ENCODE measurements around the gene ACAN.

ACAN gene

DNA sequence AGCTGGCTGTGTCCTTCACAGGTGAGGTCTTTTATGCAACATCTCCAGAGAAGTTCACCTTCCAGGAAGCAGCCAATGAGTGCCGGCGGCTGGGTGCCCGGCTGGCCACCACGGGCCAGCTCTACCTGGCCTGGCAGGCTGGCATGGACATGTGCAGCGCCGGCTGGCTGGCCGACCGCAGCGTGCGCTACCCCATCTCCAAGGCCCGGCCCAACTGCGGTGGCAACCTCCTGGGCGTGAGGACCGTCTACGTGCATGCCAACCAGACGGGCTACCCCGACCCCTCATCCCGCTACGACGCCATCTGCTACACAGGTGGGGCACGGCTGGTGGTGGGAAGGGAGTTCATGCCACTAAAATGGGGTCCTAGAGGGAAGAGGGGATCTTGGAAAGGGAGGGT, 40.1 kb downstream of the ACAN start:
- DNase-seq (ENCODE audit: low spot score) = no peak

DNA sequence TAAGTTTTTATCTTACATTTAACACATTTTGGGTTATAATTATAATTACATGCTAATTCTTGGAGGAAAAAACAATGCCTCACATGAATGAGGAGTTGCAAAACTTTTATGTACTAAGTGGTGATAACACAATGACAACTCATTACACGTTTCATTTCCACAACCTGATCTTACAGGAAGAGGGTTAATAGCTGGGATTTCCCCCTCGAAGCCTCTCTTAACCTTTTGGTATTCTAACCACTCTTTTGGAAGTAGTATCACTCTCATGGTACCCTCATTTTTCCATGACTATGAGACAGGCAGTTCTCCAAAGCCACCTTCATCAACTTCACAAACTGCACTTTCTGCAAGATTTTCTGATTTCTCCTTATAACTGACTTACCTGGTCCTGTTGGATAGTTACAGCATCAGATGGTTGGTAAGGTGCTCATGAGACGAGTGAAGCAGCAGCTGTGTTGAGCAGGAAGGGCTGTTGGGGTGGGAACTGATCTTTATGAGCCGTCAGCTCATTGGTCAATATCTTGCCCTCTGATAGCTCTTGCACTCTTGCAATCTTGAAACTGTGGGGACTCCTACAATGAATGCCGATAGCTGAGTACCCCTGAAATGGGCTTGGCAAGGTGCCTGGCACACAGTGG, 41.6 kb downstream of the ACAN start:
- no peak for DNase-seq (ENCODE audit: low spot score)

DNA sequence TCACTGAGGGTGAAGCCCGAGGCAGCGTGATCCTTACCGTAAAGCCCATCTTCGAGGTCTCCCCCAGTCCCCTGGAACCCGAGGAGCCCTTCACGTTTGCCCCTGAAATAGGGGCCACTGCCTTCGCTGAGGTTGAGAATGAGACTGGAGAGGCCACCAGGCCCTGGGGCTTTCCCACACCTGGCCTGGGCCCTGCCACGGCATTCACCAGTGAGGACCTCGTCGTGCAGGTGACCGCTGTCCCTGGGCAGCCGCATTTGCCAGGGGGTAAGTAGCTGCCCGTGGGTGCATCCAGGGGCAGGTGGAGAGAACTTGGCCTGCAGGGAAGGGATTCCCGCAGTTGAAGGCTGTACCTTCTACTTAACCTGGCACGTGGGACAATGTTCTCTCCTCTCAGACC, 42.4 kb downstream of the ACAN start:
- DNase-seq (ENCODE audit: low spot score) = no peak

DNA sequence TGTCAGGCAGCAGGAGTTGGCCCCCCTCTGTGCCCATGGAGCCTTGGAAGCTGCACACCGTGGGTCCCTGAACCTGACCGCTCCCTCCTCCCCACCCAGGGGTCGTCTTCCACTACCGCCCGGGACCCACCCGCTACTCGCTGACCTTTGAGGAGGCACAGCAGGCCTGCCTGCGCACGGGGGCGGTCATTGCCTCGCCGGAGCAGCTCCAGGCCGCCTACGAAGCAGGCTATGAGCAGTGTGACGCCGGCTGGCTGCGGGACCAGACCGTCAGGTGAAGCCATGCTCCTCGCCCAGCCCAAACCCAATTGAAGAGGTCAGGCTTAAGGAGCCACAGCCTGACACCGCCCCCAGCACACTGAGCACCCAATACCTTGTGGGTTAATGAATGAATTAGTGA, 43.9 kb downstream of the ACAN start:
- no peak for DNase-seq (ENCODE audit: low spot score)

DNA sequence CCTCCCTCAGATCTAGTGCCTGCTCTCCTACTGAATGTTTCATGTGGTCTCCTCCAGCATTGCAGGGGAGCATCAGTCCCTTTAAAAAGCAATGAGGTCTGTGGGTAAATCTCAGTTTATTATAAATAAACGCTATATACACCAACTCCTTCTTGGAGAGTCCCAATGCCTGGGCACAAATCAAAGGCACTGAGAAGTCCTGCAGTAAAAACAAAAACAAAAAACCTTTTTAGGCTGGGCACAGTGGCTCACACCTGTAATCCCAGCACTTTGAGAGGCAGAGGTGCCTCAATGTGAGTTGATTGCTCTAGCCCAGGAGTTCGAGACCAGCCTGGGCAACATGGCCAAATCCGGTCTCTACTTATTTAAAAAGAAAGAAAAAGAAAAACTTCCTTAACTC, 45.0 kb downstream of the ACAN start:
- DNase-seq (ENCODE audit: low spot score) = no peak

DNA sequence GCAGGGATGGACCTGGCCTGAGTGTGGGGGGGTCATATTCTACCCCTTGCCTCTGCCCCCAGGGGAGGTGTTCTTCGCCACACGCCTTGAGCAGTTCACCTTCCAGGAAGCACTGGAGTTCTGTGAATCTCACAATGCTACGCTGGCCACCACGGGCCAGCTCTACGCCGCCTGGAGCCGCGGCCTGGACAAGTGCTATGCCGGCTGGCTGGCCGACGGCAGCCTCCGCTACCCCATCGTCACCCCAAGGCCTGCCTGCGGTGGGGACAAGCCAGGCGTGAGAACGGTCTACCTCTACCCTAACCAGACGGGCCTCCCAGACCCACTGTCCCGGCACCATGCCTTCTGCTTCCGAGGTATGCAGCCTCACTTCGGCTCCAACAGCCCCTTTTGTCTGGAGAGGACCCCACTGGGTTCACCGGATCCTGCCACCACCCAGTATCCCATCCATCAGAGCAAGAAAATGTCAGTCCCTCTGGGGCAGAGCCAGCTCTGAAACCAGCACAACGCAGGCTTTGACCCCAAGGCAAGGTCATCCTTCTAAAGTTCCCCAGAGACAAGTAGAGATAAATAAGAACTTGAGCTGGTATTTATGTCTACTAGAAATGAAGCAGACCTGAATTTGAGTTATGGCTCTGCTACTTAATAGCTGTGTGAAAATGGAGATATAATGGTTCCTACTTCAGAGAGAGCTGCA, 46.3 kb downstream of the ACAN start:
- no peak for DNase-seq (ENCODE audit: low spot score)

DNA sequence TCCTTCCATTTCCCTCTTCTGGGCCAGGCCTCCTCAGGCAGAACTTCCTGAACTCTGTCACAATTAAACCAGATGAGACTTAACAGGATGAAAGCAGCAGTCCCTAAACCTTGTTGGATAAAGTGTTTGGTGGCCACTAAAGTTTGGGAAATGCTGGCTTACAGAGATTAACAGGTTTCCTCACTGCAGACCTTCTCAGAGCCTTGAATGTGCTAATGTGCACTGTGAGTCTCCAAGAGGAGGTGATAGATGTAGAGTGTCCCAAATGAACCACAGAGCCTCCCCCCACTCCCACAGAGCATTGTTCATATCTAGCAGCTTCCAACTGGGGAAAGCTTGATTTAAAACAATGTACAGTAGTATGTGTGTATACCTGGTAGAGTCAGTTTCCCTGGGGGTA, 49.2 kb downstream of the ACAN start:
- no peak for DNase-seq (ENCODE audit: low spot score)

DNA sequence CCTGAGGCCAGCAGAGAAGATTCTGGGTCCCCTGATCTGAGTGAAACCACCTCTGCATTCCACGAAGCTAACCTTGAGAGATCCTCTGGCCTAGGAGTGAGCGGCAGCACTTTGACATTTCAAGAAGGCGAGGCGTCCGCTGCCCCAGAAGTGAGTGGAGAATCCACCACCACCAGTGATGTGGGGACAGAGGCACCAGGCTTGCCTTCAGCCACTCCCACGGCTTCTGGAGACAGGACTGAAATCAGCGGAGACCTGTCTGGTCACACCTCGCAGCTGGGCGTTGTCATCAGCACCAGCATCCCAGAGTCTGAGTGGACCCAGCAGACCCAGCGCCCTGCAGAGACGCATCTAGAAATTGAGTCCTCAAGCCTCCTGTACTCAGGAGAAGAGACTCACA, 55.7 kb downstream of the ACAN start:
- no peak for DNase-seq (ENCODE audit: low spot score)

DNA sequence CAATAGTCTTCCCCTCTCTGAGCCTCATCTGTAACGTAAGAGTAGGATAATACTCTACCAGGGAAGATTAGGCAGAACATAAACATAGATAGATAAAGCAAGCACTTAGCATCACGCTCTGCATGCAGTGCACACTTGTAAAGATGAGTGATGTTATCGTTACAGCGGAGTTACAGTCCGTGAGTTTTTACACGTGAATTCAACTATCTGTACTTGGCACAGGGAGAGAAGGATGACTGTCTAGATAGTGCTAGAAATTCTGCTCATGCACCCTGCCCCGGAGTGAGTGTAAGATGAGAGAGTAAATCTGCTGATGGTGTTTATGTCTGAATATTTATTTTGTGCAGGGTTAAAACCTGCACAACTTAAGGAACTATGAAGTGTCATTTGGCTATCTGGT, 56.3 kb downstream of the ACAN start:
- no peak for DNase-seq (ENCODE audit: low spot score)

DNA sequence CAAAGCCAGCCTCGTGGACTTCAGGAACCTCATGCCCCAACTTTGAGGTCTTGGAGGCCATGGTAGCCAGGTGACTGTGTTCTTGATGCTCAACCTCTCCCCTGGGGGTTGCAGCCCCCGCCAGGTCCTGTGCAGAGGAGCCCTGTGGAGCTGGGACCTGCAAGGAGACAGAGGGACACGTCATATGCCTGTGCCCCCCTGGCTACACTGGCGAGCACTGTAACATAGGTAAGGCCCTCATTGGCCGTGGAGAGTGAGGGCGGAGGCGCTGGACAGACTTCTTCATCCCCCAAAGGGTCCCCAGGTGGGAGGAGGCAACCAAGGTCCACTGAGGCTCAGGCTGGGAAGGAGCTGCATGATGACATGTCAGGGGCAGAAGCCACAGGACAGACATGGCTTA, 57.0 kb downstream of the ACAN start:
- no peak for DNase-seq (ENCODE audit: low spot score)

DNA sequence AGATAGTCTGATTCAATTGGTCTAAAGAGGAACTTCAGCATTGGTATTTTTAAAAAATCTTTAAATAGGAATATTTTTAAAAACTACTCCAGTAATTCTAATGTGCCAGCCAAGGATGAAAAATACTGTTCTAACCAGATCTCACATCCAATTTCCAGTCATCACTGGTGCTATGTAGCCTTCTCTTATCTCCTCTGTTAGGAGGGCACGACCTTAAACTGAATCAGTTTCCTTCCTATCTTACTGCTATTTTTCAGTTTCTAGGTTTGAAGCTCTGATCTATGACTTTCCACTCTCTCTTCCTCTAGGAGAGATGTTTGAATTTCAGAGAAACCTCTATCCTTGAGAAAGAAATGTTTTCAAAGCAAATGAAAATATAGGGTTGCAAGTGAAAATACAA, 60.2 kb downstream of the ACAN start:
- no peak for DNase-seq (ENCODE audit: low spot score)

DNA sequence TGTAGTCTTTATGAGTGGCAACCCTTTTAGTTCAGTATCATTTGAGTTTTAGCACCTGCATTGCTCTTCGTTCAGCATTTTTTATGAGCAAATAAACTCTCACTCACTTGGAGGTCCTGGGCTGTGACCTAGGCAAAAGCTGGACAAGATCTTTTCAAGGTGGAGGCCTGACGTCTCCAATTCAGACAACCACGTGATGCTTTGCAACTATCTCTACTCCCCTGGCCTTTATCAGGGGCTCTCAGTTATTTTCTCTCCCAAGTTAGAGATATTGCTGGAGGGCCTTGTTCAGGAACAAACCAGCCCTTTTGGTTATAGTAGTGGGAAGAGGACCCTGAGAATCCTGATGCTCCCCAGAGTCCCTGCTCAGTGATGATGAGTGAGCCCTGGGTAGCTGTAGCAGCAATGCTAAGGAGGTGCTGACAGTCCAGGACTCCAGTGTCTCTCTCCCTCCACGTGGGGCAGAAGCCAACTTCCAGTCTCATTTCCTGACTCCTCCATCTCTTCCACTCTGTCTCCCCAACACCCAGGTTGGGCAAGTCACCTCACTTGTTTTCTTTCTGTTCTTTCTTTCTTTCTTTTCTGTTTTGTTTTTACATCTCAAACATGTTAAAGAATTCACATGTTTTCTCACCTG, 61.7 kb downstream of the ACAN start:
- DNase-seq (ENCODE audit: low spot score) = no peak

DNA sequence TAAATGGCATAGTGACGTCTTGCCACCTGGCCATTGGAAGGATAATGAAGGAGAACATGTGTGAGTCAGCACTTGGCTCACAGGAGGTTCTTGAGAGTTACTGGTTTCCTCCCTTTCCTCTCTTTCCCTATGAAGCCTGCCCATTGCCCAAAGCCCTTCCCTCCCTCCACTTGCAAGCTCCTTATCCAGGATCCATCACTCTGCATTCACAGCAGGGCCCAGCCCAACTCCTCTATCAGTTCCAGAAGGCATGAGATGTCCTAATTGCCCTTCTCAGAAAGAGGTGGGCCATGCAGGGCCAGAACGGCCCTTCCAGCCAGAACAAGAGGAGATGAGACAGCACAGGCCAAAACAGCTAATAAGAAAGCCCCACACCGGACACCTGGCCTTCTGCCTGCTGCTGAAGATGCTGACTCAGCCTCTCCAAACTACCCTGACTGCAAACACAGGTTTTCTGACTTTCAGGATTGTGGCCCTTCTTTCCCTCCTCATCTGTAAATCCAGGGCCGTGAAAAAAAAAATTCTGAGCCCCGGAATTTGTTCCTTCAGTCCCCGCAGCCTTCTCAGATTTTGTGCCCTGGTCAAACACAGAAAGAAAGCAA, 62.4 kb downstream of the ACAN start:
- DNase-seq (ENCODE audit: low spot score) = no peak

DNA sequence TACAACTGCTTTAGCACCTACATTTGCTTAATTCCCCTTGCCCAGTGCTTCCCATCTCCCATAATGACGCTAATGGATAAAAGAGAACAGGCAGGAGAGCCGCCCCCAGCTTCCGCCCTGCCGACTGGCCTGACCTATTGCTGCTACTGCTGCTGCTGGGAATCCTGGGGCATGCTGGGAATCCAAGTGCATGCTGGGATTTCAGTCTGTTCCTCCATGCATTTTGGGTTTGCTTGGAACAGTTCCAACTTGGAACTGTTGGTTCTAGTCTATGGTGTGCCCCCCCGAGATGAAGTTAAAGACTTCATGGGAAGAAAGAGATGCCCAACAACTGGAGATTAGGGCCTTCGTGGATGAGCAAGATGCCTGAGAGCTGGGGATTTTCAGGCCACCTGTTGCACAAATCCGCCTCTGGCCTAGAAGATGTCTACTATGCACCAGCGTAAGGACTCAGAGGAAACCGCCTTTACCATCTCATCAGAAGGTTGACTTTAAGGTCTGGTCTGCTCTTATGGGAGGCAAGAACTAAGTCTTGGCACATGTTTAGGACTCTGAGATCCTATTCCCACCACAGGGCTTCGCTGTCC, 63.2 kb downstream of the ACAN start:
- DNase-seq (ENCODE audit: low spot score) = no peak

DNA sequence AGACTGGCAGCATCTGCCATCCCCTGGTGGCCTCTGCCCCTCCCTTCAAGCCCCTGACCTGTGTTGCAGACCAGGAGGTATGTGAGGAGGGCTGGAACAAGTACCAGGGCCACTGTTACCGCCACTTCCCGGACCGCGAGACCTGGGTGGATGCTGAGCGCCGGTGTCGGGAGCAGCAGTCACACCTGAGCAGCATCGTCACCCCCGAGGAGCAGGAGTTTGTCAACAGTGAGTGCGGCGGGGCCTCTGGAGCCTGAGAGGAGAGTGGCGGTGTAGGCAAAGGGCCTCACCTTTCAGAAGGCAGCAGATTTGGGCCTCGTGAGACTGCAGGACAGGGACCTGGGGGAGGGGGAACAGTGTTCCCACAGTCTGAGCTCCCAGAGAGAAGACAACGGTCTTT, 68.1 kb downstream of the ACAN start:
- no peak for DNase-seq (ENCODE audit: low spot score)

DNA sequence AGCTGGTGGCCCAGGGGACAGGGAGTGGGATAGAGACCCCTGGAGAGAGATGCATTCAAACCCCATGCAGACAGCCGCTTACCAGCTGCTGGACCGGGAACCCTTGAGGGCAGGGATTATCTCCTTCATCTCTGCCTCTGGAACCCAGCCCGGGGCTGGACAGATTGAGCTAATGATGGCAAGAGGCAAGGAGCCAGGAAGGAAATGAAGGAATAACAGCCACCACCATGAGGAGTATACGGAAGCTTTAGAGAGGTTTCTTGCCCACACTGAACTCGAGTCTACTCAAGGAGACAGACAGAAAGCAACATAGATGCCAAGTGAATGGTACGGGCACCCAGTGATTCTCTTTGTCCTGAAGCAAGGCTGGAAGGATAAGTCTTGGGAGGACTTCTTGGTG, 68.9 kb downstream of the ACAN start:
- DNase-seq (ENCODE audit: low spot score) = no peak

DNA sequence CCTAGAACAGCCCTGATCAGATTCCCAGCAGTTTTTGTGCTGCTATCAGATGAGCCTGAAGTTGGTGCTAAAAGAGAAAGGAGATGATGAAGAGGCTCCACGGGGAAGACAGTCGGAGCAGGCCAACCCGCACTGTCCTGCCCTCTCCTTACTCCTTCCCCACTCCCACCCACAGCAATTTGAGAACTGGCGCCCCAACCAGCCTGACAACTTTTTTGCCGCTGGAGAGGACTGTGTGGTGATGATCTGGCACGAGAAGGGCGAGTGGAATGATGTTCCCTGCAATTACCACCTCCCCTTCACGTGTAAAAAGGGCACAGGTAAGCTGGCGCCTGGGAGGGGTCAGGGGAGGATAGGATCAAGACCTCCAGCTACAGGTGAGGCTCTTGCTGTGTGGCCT, 69.5 kb downstream of the ACAN start:
- DNase-seq (ENCODE audit: low spot score) = no peak

DNA sequence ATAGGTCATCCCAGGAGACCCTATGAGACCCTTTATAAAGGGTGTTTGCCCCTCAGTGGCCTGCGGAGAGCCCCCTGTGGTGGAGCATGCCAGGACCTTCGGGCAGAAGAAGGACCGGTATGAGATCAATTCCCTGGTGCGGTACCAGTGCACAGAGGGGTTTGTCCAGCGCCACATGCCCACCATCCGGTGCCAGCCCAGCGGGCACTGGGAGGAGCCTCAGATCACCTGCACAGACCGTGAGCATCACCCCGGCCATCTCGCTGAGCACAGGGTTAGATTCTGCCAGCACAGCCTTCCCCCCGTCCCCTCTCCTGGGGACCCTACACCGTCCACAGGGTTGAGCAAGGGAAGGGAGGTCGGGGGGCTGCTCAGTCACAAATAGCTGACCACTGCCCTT, 70.5 kb downstream of the ACAN start:
- no peak for DNase-seq (ENCODE audit: low spot score)

DNA sequence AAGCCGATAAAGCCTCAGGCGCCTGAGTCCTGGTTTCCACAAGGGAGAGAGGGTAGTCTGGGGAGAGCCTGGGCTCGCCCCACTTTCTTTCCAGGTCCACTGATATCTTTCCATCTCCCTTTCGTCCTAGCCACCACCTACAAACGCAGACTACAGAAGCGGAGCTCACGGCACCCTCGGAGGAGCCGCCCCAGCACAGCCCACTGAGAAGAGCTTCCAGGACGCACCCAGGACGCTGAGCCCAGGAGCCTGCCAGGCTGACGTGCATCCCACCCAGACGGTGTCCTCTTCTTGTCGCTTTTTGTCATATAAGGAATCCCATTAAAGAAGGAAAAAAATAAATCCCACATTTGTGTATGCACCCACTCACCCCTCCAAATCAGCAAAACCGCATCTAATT, 71.0 kb downstream of the ACAN start:
- DNase-seq (ENCODE audit: low spot score) = no peak

DNA sequence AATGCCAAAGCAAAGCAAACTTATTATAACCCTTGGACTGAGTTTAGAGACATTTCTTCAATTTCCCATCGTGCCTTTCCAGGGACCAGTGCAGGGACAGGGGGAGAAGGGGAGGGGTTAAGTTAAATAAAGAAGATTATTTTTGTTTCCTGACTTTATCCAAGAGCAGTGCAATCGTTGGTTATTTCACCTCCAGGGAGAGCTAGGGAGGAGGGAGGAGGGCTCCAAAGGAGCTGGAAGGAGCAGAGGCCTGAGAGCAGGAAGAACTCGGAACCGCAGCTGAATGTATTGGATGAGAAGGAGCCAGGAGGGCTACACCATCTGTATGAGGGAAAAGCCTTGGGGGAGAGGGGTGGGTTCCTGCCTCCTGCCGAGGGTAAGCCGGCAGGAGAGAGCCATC, 71.4 kb downstream of the ACAN start:
- no peak for DNase-seq (ENCODE audit: low spot score)

DNA sequence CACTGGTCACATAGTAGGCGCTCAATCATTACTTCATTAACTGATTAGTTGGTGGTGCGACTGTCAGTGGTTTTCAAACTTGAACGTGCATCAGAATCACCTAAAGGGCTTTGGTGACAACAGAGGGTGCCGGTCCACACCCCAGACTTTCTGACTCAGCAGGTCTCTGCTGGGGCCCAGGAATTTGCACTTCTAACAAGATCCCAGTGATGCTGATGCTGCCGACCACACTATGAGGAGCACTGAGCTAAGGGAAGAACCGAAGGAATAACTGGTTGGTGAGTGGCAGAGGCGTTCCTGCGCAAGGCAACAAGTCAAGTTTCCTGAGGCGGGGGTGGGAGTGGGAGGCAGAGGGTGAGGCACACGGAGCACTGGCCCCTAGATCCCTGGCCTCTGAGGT, 73.3 kb downstream of the ACAN start:
- no peak for DNase-seq (ENCODE audit: low spot score)

DNA sequence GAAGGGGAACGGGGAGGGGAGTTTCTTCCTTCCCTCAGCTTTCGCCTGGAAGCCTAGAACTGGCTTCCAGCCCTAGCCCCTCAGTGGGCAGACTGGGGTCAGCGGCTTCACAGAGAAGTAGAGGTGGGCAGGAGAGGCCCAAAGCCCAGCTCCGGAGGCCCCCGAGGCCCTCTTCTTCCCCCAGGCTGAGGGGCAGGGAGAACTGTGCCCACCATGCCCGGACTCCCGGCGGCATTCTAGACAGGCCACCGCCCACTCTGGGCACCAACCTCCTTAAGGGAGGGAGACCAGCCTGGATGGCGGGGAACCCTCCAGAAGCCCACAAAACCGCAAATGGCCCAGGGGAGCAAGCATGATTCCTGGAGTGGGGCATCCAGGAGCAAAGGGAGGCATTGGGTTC, 74.2 kb downstream of the ACAN start:
- DNase-seq (ENCODE audit: low spot score) = no peak

DNA sequence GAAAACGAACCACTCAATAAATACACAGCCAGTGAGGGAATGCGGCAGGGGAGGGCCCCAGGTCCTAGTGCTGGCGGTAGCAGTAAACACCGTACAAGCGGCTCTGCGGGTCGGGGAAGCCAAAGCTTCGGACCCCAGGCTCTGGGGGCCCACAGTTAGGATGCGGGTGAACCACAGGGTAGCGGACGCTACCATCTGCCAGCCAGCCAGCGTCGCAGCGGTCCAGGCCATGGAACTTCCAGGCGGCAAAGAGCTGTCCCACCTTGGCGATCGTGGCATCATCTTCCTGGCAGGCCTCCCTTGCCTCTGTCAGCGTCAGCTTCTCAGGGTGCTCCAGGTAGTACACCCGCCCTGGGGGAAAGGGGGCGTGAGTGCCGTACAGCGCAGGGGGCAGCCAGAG, 74.7 kb downstream of the ACAN start:
- DNase-seq (ENCODE audit: low spot score) = no peak

Data from LoVo (cell line).